ENCODE results near the gene TXNDC15. TPM values are rescaled to one million over a fixed set of nuclear protein-coding genes. Genes with fewer than 3 reads are reported as not detected.
"Not testable (repeated sequence)": the region's sequence is repeated elsewhere in the genome, so short reads cannot be mapped to it uniquely, and the experiment has no call there.

TXNDC15 gene
- polyA plus RNA-seq, 2 donors = 14.5 to 25.6 TPM

- H3K4me1 ChIP-seq (ENCODE audit: control insufficient read depth in 2 of 2, insufficient read depth in 2 of 2, low read length in 1 of 2) = peaks cover 6 to 8% of the 10 kb centered on the region in 2 donors
- H3K36me3 ChIP-seq (ENCODE audit: control insufficient read depth in 2 of 2, insufficient read depth in 2 of 2, low read length in 1 of 2) = no peaks in the 10 kb centered on the region
- H3K27me3 ChIP-seq (ENCODE audit: control insufficient read depth in 1 of 2, insufficient read depth in 2 of 2, low read length in 2 of 2) = no peaks in the 10 kb centered on the region
- H3K9me3 ChIP-seq (ENCODE audit: control insufficient read depth in 2 of 2, insufficient read depth in 1 of 2, low read depth in 1 of 2, low read length in 1 of 2) = no peaks in the 10 kb centered on the region
- WGBS, 2 donors = 5 to 6% methylated on average over 20 of the region's 20 CpGs
- H3K27ac ChIP-seq (ENCODE audit: low read depth in 2 of 2, low read length in 1 of 2) = peak overlapping the region; percentile 84 to 85
- peak overlapping the region; percentile 68 to 94 for H3K4me3 ChIP-seq (ENCODE audit: low read depth in 1 of 2, low read length in 2 of 2)
Measured at GRCh38 chr5:134874831-134875655, 872 bp downstream of the TXNDC15 start.

DNA sequence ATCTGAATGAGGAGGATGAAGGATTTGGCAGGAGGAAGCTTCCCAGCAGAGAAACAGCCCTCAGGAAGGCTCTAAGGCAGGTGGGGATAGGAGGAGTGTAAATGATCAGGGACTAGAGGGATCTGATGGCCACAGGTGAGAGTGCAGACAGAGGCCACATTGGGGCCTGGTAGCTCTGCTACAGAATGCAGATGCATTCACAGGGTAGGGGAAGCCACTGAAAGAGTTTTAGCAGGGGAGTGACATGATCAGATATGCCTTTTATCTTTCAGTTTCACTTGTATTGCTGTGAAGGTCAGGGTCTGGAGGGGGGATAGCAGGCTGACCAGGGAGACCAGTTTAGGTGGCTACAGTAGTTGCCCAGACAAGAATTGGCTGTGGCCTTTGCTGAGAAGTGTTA is 3.0 kb downstream of the TXNDC15 start:
- Histone ChIP-seq H3K4me3 (ENCODE audit: low read depth in 1 of 2, low read length in 2 of 2) (no peak overlapping the region), H3K4me1 (ENCODE audit: control insufficient read depth in 2 of 2, insufficient read depth in 2 of 2, low read length in 1 of 2) (peaks cover 6 to 8% of the 10 kb centered on the region in 2 donors), H3K36me3 (ENCODE audit: control insufficient read depth in 2 of 2, insufficient read depth in 2 of 2, low read length in 1 of 2) (no peaks in the 10 kb centered on the region)

DNA sequence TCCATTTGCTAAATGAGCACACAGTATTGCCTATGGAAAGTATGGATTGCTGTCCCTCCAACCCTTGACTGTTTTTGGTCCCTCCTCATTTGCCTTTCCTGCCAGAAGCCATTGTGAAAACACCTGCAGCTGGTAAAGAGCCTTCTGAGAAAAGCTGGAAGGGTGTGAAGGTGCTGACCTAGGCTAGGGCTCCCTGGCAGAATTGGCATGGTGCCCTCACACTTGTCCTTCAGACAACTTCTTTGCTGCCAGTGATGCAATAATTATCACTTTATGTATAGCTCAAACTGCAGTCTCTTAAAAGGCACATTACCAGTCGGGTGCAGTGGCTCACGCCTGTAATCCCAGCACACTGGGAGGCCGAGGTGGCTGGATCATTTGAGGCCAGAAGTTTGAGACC is 4.2 kb downstream of the TXNDC15 start:
- H3K4me1 ChIP-seq (ENCODE audit: control insufficient read depth in 2 of 2, insufficient read depth in 2 of 2, low read length in 1 of 2) = peaks cover 6 to 8% of the 10 kb centered on the region in 2 donors
- no peaks in the 10 kb centered on the region for H3K27me3 ChIP-seq (ENCODE audit: control insufficient read depth in 1 of 2, insufficient read depth in 2 of 2, low read length in 2 of 2)
- H3K27ac ChIP-seq (ENCODE audit: low read depth in 2 of 2, low read length in 1 of 2) = no peak overlapping the region
- 86 to 89% methylated on average over 3 of the region's 3 CpGs for WGBS, 2 donors
- H3K9me3 ChIP-seq (ENCODE audit: control insufficient read depth in 2 of 2, insufficient read depth in 1 of 2, low read depth in 1 of 2, low read length in 1 of 2) = no peaks in the 10 kb centered on the region
- no peak overlapping the region for H3K4me3 ChIP-seq (ENCODE audit: low read depth in 1 of 2, low read length in 2 of 2)
- H3K36me3 ChIP-seq (ENCODE audit: control insufficient read depth in 2 of 2, insufficient read depth in 2 of 2, low read length in 1 of 2) = no peaks in the 10 kb centered on the region

More for the DNA sequence above, 3.0 kb downstream of the TXNDC15 start:
- Histone ChIP-seq H3K9me3 (ENCODE audit: control insufficient read depth in 2 of 2, insufficient read depth in 1 of 2, low read depth in 1 of 2, low read length in 1 of 2) (no peaks in the 10 kb centered on the region), H3K27ac (ENCODE audit: low read depth in 2 of 2, low read length in 1 of 2) (no peak overlapping the region), H3K27me3 (ENCODE audit: control insufficient read depth in 1 of 2, insufficient read depth in 2 of 2, low read length in 2 of 2) (no peaks in the 10 kb centered on the region)

DNA sequence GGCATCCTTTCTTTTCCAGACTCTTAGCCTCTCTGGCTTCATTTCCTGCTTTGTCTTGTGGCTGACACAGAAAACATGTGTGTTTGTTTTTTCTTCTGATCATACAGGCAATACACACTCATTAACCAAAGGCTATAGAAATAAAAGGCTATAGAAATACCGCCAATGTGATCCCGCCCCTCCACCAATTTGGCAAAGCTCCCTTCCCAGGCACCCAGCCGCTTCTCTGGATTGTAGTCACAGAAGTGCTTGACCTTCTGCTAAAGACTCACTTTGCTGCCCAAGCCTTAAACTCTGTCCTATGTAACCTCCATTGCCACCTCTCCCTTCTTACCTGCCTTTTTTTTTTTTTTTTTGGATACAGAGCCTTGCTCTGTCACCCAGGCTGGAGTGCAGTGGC is 5.3 kb downstream of the TXNDC15 start:
- no peak overlapping the region for H3K27ac ChIP-seq (ENCODE audit: low read depth in 2 of 2, low read length in 1 of 2)
- WGBS, 2 donors = 69% methylated on average over 3 of the region's 3 CpGs
- H3K4me3 ChIP-seq (ENCODE audit: low read depth in 1 of 2, low read length in 2 of 2) = no peak overlapping the region
- no peaks in the 10 kb centered on the region for H3K9me3 ChIP-seq (ENCODE audit: control insufficient read depth in 2 of 2, insufficient read depth in 1 of 2, low read depth in 1 of 2, low read length in 1 of 2)
- H3K4me1 ChIP-seq (ENCODE audit: control insufficient read depth in 2 of 2, insufficient read depth in 2 of 2, low read length in 1 of 2) = peaks cover 6 to 8% of the 10 kb centered on the region in 2 donors
- no peaks in the 10 kb centered on the region for H3K36me3 ChIP-seq (ENCODE audit: control insufficient read depth in 2 of 2, insufficient read depth in 2 of 2, low read length in 1 of 2)
- no peaks in the 10 kb centered on the region for H3K27me3 ChIP-seq (ENCODE audit: control insufficient read depth in 1 of 2, insufficient read depth in 2 of 2, low read length in 2 of 2)

DNA sequence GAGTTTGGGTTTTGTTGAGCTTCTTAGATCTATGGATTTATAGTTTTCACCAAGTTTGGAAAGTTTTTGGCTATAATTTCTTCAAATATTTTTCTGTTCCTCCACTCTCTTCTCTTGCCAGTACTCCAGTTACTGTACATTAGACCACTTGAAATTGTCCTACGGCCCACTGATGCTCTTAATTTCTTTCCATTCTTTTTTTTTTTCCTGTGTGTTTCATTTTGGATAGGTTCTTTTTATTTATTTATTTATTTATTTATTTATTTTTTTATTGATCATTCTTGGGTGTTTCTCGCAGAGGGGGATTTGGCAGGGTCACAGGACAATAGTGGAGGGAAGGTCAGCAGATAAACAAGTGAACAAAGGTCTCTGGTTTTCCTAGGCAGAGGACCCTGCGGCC is 6.8 kb downstream of the TXNDC15 start:
- H3K36me3 ChIP-seq (ENCODE audit: control insufficient read depth in 2 of 2, insufficient read depth in 2 of 2, low read length in 1 of 2); H3K4me3 ChIP-seq (ENCODE audit: low read depth in 1 of 2, low read length in 2 of 2); H3K9me3 ChIP-seq (ENCODE audit: control insufficient read depth in 2 of 2, insufficient read depth in 1 of 2, low read depth in 1 of 2, low read length in 1 of 2); H3K27me3 ChIP-seq (ENCODE audit: control insufficient read depth in 1 of 2, insufficient read depth in 2 of 2, low read length in 2 of 2); H3K27ac ChIP-seq (ENCODE audit: low read depth in 2 of 2, low read length in 1 of 2); H3K4me1 ChIP-seq (ENCODE audit: control insufficient read depth in 2 of 2, insufficient read depth in 2 of 2, low read length in 1 of 2): not testable (repeated sequence)
- 86 to 97% methylated on average over 1 to 2 of the region's 3 CpGs for WGBS, 2 donors

DNA sequence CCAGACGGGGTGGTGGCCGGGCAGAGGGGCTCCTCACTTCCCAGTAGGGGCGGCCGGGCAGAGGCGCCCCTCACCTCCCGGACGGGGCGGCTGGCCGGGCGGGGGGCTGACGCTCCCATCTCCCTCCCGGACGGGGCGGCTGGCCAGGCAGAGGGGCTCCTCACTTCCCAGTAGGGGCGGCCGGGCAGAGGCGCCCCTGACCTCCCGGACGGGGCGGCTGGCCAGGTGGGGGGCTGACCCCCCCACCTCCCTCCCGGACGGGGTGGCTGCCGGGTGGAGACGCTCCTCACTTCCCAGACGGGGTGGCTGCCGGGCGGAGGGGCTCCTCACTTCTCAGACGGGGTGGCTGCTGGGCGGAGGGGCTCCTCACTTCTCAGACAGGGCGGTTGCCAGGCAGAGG is 7.5 kb downstream of the TXNDC15 start:
- not testable (repeated sequence) for H3K4me3 ChIP-seq (ENCODE audit: low read depth in 1 of 2, low read length in 2 of 2); H3K4me1 ChIP-seq (ENCODE audit: control insufficient read depth in 2 of 2, insufficient read depth in 2 of 2, low read length in 1 of 2); H3K9me3 ChIP-seq (ENCODE audit: control insufficient read depth in 2 of 2, insufficient read depth in 1 of 2, low read depth in 1 of 2, low read length in 1 of 2); H3K27me3 ChIP-seq (ENCODE audit: control insufficient read depth in 1 of 2, insufficient read depth in 2 of 2, low read length in 2 of 2); H3K27ac ChIP-seq (ENCODE audit: low read depth in 2 of 2, low read length in 1 of 2); H3K36me3 ChIP-seq (ENCODE audit: control insufficient read depth in 2 of 2, insufficient read depth in 2 of 2, low read length in 1 of 2)
- WGBS, 2 donors = 96 to 97% methylated on average over 14 to 28 of the region's 30 CpGs

DNA sequence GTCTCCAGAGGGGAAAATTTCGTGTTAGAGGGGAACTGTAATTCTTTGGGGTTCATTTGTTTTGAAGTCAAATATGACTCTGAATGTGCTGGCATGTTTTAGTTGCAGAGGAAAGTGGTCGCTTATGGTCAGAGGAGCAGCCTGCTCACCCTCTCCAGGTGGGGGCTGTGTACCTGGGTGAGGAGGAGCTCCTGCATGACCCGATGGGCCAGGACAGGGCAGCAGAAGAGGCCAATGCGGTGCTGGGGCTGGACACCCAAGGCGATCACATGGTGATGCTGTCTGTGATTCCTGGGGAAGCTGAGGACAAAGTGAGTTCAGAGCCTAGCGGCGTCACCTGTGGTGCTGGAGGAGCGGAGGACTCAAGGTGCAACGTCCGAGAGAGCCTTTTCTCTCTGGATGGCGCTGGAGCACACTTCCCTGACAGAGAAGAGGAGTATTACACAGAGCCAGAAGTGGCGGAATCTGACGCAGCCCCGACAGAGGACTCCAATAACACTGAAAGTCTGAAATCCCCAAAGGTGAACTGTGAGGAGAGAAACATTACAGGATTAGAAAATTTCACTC is 13.5 kb downstream of the TXNDC15 start:
- Histone ChIP-seq H3K9me3 (ENCODE audit: control insufficient read depth in 2 of 2, insufficient read depth in 1 of 2, low read depth in 1 of 2, low read length in 1 of 2) (no peaks in the 10 kb centered on the region), H3K27ac (ENCODE audit: low read depth in 2 of 2, low read length in 1 of 2) (no peak overlapping the region), H3K4me1 (ENCODE audit: control insufficient read depth in 2 of 2, insufficient read depth in 2 of 2, low read length in 1 of 2) (peaks cover 4 to 5% of the 10 kb centered on the region in 2 donors), H3K36me3 (ENCODE audit: control insufficient read depth in 2 of 2, insufficient read depth in 2 of 2, low read length in 1 of 2) (peaks cover 0 to 9% of the 10 kb centered on the region in 2 donors), H3K27me3 (ENCODE audit: control insufficient read depth in 1 of 2, insufficient read depth in 2 of 2, low read length in 2 of 2) (no peaks in the 10 kb centered on the region), H3K4me3 (ENCODE audit: low read depth in 1 of 2, low read length in 2 of 2) (no peak overlapping the region)
- 89 to 91% methylated on average over 14 of the region's 14 CpGs for WGBS, 2 donors

DNA sequence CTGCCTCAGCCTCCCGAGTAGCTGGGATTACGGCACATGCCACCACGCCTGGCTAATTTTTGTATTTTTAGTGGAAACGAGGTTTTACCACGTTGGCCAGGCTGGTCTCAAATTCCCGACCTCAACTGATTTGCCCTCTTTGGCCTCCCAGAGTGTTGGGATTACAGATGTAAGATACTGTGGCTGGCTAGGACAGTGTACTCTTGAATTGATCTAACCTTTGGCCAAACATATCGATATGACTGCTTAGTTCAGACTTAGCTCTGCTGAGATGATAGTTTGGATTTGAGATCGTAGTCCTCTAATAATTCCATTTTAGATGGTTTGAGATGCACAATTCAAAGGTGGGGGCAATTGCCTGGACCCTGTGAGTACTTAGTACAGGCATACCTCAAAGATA is 15.2 kb downstream of the TXNDC15 start:
- no peaks in the 10 kb centered on the region for H3K27me3 ChIP-seq (ENCODE audit: control insufficient read depth in 1 of 2, insufficient read depth in 2 of 2, low read length in 2 of 2)
- H3K36me3 ChIP-seq (ENCODE audit: control insufficient read depth in 2 of 2, insufficient read depth in 2 of 2, low read length in 1 of 2) = peaks cover 0 to 11% of the 10 kb centered on the region in 2 donors

DNA sequence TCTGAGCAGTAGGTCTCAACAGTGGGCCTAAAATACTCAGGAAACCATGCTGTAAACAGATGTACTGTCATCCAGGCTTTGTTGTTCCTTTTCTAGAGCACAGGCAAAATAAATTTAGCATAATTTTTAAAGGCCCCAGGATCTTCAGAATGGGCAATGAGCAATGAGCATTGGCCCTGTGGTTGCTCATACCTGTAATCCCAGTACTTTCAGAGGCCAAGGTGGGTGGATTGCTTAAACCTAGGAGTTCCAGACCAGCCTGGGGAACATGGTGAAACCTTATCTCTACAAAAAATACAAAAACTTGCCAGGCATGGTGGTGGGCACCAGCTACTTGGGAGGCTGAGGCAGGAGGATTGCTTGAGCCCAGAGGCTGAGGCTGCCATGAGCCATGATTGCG is 17.3 kb downstream of the TXNDC15 start:
- Histone ChIP-seq H3K9me3 (ENCODE audit: control insufficient read depth in 2 of 2, insufficient read depth in 1 of 2, low read depth in 1 of 2, low read length in 1 of 2) (no peaks in the 10 kb centered on the region), H3K27ac (ENCODE audit: low read depth in 2 of 2, low read length in 1 of 2) (no peak overlapping the region), H3K27me3 (ENCODE audit: control insufficient read depth in 1 of 2, insufficient read depth in 2 of 2, low read length in 2 of 2) (no peaks in the 10 kb centered on the region), H3K4me3 (ENCODE audit: low read depth in 1 of 2, low read length in 2 of 2) (no peak overlapping the region), H3K4me1 (ENCODE audit: control insufficient read depth in 2 of 2, insufficient read depth in 2 of 2, low read length in 1 of 2) (peaks cover 3 to 5% of the 10 kb centered on the region in 2 donors), H3K36me3 (ENCODE audit: control insufficient read depth in 2 of 2, insufficient read depth in 2 of 2, low read length in 1 of 2) (peaks cover 0 to 11% of the 10 kb centered on the region in 2 donors)
- 95 to 100% methylated on average over 1 of the region's 1 CpG for WGBS, 2 donors

More for the DNA sequence above, 15.2 kb downstream of the TXNDC15 start:
- WGBS, 2 donors = 95 to 97% methylated on average over 8 of the region's 8 CpGs
- Histone ChIP-seq H3K4me1 (ENCODE audit: control insufficient read depth in 2 of 2, insufficient read depth in 2 of 2, low read length in 1 of 2) (peaks cover 4 to 5% of the 10 kb centered on the region in 2 donors), H3K4me3 (ENCODE audit: low read depth in 1 of 2, low read length in 2 of 2) (no peak overlapping the region), H3K27ac (ENCODE audit: low read depth in 2 of 2, low read length in 1 of 2) (no peak overlapping the region), H3K9me3 (ENCODE audit: control insufficient read depth in 2 of 2, insufficient read depth in 1 of 2, low read depth in 1 of 2, low read length in 1 of 2) (no peaks in the 10 kb centered on the region)

GRCh38 chr5:134892282-134892681 is 18.1 kb downstream of the TXNDC15 start:
- H3K27me3 ChIP-seq (ENCODE audit: control insufficient read depth in 1 of 2, insufficient read depth in 2 of 2, low read length in 2 of 2) = no peaks in the 10 kb centered on the region
- H3K4me1 ChIP-seq (ENCODE audit: control insufficient read depth in 2 of 2, insufficient read depth in 2 of 2, low read length in 1 of 2) = peaks cover 0 to 2% of the 10 kb centered on the region in 2 donors
- no peak overlapping the region for H3K27ac ChIP-seq (ENCODE audit: low read depth in 2 of 2, low read length in 1 of 2)
- H3K36me3 ChIP-seq (ENCODE audit: control insufficient read depth in 2 of 2, insufficient read depth in 2 of 2, low read length in 1 of 2) = peaks cover 0 to 15% of the 10 kb centered on the region in 2 donors
- no peaks in the 10 kb centered on the region for H3K9me3 ChIP-seq (ENCODE audit: control insufficient read depth in 2 of 2, insufficient read depth in 1 of 2, low read depth in 1 of 2, low read length in 1 of 2)
- 91 to 95% methylated on average over 3 of the region's 3 CpGs for WGBS, 2 donors
- no peak overlapping the region for H3K4me3 ChIP-seq (ENCODE audit: low read depth in 1 of 2, low read length in 2 of 2)
